GM18519 (cell line): ENCODE results near the gene GNAO1.
A peak's percentile ranks its signal among the peaks of the same experiment; 100 is the strongest.

ENCODE experiments used
- ATAC-seq: cut with Tn5 transposase; IDR thresholded peaks from one replicate; pipeline ENCODE4 v1.9.1; 2021; ENCODE audit warnings: mild to moderate bottlenecking, moderate library complexity; ENCODE audit not compliant: unreplicated experiment, low FRiP score

GNAO1 gene

GRCh38 chr16:56356276-56357240, 165.3 kb downstream of the GNAO1 start:
- peak; percentile 91 for ATAC-seq

DNA sequence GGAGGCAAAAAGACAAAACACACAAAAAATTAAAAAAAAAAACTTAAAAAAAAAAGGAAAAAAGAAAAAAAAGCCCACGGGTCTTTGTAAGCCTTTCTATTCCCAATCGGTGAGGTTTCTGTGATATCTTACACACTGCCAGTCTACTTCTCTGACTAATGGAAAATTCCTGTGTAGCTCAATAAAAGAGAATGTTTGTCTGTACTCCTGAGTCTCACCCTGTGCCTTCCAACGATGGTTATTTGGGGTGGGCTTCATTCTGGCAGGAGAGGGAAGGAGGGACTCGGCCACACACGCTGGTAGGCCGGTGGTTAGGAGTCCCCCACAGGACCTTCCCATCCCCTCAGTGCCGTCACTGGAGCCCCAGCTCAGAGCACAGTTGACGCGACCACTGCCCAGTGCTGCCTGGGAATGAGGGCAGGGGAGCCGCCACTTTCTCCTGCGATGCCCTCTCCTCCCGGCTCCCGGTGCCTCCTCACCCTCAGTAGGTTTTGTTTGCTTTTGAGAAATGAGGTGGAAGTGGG, 166.0 kb downstream of the GNAO1 start:
- ATAC-seq = no peak

- ATAC-seq = no peak
These were observed 166.6 kb downstream of the GNAO1 start for GRCh38 chr16:56357765-56358322.

DNA sequence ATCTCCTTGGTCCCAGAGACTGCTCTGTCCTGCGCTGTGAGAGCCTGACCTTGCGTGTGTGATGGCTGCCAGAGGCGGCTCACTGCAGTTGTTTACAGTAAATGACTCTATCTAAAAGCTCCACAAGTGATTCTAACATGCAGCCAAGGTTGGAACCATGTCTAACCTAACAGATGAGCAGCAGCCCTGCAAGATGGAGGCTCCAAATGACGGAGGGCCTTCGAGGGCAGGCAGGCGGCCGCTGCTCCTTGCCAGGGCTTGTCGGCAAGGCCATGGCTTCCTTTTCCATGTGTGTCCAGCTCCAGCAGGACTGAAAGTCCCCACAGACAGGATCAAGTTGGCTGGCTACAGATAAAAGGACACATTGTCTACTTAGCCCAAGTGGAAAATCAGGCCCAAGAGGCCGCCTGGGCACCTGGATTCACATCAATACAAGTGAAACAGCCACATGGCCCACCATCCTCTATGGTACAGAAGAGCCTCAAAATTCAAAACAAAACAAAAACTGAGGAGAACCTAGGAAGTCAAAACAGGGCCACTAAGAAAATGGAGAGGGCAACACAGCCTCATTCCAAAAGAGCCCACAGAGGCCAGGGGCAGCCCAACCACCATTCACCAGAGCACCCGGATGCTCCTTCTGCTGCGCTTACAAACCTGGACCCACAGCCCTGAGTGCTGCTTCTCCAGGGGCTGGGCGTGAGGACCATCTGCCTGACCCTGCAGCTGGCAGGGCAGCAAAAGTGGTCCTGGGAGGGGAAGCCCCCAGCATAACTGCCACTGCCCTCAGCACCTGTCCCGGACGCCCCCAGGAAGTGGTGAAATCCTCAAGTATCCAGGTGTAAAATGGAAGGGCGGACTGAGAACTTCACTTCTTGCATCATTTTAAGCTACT, 169.1 kb downstream of the GNAO1 start:
- ATAC-seq = no peak

- ATAC-seq = no peak
These were observed 170.9 kb downstream of the GNAO1 start for GRCh38 chr16:56362057-56362655.

- no peak for ATAC-seq
These were observed 171.4 kb downstream of the GNAO1 start for GRCh38 chr16:56362706-56363105.

DNA sequence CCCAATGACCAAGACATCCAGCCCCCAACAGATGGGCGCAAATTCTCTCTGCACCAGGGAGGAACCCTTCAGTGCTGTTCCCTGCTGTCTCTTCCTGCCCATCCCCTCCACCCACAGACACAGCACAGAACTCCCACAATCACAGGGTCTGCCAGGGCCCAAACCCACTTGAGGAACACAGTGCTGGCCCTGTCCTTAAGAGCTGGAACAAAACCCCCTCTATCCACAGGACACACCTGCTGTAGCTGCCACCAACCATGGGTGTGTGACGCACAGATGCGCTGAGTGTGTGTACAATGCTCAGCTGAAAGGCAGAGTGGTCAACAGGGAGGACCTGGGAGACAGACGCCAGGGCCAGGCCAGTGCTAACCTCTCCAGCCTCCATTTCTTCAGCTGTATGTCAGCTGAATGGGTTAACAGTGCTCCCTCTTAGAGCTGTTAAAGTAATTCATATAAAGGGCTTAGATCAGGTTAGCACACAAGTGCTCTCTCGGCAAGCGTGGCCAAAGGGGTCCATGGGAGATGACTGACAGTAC, 172.0 kb downstream of the GNAO1 start:
- no peak for ATAC-seq

GRCh38 chr16:56363781-56364565, 172.7 kb downstream of the GNAO1 start:
- no peak for ATAC-seq

DNA sequence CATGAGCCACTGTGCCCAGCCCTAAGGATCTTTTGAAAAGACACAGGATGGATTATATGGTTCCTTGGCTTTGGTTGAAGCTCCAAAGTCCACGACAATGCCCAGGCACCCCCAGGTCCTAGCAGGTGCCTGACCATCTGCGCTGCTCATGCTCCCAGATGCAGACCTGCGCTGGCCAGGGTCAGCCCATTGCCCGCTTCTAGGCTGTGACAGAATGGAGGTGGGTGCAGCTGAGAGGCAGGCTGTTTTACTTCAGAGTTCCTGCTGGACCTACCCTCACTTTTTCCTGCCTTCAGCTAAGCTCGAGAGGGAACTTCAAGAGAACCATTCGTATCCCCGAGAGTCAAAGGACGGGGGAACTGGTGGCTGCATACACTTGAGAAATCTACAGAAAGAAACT, 173.6 kb downstream of the GNAO1 start:
- no peak for ATAC-seq

GRCh38 chr16:56365552-56365951, 174.3 kb downstream of the GNAO1 start:
- no peak for ATAC-seq

DNA sequence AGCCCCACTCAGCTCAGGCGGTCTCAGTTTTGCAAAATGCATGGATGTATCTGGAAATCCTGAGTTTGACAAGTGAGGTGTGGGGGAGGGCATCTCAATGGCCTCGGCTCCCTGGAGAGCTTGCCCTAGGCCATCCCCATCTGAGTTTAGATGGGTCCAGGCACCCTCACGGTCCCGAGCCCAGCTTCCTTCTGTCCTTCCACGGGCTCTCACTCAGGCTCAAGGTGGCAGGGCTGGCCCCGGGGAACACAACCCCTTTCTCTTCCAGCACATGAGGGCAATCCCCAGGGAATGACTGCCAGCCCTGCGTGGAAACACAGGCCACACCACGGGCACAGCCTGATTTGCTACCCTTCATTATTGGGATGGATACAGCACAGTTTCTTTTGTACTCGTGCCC, 175.7 kb downstream of the GNAO1 start:
- no peak for ATAC-seq

DNA sequence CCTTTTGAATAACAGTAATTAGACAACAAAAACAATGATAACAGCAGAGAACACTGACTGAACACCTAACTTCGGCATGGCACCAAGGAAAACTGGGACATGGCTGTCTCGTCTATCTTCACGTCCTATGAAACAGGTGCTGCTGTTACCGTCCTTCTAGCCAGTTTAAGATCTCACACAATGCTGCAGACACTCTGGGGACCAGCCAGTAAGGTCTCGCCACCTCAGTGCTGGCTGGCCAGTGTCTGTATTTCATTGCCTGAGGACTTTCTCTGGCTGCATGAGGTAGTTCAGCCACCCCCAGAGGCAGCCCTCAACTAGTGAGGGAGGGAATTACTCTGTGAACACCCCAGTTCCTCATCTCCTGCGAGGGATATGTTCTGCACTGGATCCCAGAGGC, 176.5 kb downstream of the GNAO1 start:
- ATAC-seq = no peak

DNA sequence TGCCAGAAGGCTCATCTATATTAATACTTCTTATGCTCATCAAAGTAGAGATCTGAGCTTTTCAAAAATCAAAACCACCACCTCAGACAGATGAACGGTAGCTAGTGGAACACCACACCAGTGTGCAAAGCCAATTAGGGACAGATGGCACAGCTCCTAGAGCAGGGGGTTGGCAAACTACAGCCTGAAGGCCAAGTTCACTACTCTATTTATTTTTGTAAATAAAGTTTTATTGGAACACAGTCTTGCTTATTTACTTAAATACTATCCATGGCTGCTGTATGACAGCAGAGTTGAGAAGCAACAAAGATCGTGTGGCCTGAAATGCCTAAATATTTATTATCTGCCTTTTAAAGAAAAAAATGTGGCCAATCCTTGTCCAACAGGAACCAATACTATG, 177.3 kb downstream of the GNAO1 start:
- no peak for ATAC-seq

GRCh38 chr16:56369202-56369601, 177.9 kb downstream of the GNAO1 start:
- no peak for ATAC-seq

DNA sequence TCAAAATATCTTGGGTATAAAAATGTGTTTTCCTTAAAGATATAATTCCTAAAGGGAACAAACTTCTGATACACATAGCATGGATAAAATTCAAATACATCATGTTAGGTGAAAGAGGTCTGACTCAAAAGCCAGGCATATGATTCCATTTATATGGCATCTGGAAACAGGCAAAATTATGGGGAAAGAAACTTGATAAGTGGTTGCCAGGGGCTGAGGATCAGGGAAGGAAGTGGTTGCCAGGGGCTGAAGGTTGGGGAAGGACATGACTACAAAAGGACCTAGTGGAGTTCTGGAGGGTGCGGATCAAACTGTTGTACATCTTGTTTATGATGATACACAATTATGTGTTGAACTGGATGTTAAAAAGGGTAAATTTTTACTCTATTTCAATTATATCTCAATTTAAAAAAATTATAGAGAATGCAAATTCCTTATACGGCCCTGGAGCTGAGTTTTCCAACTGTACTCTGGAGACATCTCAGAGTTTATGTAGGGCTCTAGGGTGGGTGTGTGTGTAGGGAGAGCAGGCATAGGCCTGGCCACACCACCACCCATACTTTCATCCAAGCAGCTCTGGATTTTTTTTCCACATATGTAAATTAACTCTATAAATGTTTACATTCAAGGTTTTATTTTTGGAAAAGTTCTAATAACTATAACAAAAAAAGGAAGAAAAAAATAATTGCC, 179.0 kb downstream of the GNAO1 start:
- no peak for ATAC-seq

GRCh38 chr16:56370875-56371659, 179.8 kb downstream of the GNAO1 start:
- no peak for ATAC-seq

- ATAC-seq = no peak
These were observed 180.3 kb downstream of the GNAO1 start for GRCh38 chr16:56371660-56371937.

DNA sequence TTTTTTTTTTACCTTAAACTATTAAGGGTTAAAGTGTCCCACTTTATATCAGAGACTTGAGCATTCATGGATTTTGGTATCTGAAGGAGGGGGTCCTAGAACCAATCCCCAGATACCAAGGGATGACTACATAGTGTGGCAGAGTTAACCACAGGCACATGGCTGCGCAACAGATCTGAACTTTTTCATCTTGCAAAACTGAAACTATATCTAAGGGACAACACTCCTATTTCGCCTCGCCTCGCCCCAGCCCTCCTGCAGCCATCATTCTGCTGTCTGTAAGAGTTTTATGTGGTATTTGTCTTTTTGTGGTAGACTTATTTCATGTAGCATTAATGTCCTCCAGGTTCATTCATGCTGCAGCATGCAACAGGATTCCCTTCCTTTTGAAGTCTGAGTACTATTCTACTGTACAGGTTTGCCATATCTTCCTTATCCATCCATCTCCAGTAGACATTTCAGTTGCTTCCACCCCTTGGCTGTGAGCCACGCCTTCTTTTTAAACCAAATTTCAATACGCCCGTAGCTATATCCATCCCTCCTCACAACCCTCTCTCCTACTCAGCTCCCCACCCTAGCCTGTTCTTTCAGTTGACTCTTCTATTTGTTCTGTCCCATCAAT, 180.8 kb downstream of the GNAO1 start:
- no peak for ATAC-seq
